Dermis microvascular lymphatic vessel endothelial cell (primary cell): ENCODE measurements around the gene SMG9. TPM values are rescaled to one million over a fixed set of nuclear protein-coding genes. Genes with fewer than 3 reads are reported as not detected.

ENCODE experiments used
- DNase-seq, 2 donors: peaks; one replicate each; pipeline versions ENCODE4 v3.0.0 to v3.0.0-alpha.2; 2010; ENCODE audit warnings: low read depth in 2 of 2
- total RNA-seq: library from RNA; depleted of rRNA; stranded (reverse); fragments of >200 nt; gene quantifications from 2 replicates; pipeline ENCODE4 v1.2.1, GENCODE V29; 2014

SMG9 gene
- 4.4 and 8.3 TPM in 2 replicates for total RNA-seq

DNA sequence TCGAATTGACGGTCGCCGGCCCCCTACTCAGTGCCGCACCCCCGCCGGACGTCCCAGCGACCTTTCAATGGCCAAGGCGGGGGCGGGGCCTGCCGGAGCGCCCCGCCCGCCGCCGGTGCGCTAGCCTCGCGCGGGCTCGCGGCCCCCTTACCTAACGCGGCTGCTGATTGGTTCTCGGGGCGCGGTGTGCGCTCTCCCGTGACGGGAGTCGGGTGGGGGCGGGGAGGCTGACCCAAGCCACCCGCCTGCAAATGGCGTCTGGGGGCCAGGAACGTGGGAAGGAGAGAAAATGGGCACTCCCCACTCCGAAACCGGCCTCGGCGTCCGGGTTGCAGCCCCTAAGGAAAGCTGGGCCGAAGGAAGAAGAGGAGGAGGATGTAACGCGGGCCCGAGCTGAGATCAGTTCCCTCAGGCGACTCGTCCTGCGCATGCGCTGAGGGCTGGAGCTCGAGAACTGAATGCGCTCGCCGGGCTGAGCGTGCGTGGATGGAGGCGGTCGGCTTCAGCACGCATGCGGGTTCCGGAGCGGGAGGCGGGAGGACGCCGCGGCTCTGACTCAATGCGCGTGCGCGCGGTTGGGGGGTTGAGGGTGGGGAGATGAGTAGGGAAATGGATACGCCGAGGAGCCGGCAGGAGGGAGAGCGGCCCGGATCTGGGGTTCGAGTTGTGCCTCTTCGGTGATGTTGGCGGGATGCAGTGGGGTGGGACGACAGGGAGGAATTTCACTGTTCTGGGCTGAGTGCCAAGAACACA, at the start of gene SMG9:
Gene SMG9, minus strand, starts transcription at position 460 of the 753 bp plus-strand sequence. CDS start 4,221 bp downstream, outside the sequence.
- peak; percentile 93 to 97 for DNase-seq

DNA sequence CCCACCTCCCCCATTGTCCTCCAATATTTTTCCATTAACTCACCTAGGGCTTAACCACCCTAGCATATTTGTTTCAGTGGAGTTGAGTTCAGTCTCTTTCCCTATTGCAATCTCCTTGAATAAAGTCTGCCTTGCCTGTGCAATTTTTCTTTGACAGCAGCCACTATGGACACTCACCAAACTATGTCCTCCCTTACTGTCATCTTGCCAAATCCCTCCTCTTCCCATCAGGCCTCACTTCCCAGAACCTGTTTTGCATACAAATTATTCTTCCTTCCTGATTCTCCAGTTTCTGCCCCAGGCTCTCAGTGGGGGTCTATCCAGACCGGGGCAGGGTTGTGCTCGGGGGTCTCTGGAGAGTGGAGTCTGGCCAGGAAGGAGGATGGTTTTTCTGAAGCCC, 49.7 kb upstream of the SMG9 start:
- no peak for DNase-seq

- no peak for DNase-seq
These were observed 47.6 kb upstream of the SMG9 start, which contains the start of gene LYPD5 for GRCh38 chr19:43802216-43802951. Gene LYPD5 (minus strand): TSS chr19:43802447. CDS start chr19:43802380, 67 bp downstream.

DNA sequence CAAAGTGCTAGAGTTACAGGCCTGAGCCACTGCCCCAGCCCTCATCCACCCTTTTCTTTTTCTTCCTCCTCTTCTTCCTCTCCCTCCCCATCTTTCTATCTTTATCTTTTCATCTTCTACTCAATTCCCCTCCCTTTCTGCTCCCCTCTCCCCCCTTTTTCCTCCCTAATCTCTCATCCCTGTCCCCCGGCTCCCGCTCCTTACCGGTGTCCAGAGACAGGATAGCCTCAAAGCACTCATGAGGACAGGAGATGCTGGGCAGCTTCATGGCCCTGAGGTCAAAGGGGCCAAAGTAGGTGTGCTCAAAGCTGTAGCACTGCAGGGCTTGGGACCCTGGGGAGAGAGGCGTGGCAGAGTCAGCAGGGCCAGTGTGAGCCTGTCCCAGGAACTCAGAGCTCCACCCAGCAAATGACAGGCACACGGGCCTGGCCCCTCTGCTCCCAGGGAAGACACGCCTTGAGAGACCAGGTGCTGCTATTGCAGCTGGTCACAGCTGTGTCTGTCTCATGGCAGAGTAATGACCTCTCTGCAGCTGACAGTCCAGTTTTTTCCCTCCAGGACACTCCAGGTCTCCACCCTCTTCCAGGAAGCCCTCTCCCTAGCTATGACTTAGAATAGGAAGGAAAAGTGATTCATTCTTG, 44.9 kb upstream of the SMG9 start:
- peak in 1 of 2 donors; percentile 21 for DNase-seq

DNA sequence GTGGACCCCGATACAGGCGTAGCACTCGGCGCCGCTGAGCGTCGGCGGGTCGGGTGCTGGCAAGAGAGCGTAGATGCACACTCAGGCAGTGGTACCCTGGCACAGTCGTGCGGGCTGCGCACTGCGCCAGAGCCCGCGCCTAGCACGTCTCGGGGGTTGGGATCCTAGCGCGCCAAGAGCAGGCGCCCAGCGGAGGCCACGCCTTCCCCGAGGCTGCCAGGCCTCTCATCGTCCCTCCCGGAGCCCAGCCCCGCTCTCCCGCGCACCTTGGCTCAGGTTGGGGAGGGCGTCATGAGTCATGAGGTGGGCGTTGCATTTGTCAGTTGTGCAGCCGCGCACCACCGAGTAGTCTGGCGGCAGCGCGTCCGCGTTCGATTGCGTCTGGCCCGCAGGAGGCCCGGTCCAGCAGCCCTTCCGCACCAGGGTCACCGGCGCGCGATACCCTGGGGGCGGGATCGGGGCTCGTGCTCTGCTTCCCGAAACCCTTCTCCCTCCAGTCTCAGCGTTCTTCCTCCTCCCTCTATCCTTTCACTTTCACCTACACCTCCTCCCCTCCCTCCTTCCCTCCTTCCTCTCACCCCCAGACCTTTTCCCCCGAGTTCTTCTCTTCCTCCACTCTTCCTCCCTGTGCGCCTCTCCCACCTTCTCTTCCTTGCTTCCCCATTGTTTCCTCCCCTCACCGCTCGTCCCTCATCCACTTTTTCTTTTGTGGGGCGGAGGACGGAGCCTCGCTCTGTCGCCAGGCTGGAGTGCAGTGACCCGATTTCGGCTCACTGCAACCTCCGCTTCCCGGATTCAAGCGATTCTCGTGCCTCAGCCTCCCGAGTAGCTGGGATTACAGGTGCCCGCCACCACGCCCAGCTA, 44.0 kb upstream of the SMG9 start:
- peak in 1 of 2 donors; percentile 22 for DNase-seq

GRCh38 chr19:43798026-43798545, 43.3 kb upstream of the SMG9 start:
- no peak for DNase-seq

DNA sequence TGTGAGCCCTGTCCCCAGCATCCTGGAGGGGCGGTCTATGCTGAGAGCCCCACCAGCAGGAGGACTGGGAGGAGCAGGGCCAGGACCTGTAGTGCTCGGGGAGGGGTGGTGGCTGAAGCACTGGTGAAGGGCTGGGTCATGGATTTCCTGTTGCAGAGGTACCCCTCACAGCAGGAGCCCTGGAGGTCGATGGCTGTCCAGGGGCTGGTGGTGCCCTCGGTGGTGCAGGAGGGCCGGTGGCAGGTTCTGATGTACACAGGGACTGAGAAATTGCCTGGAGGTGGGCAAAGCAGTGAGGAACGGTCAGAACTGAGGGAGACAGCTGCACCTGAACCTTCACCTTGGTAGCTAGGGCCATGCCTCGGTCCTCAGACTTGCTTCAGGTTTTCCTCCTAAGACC, 42.8 kb upstream of the SMG9 start:
- no peak for DNase-seq

DNA sequence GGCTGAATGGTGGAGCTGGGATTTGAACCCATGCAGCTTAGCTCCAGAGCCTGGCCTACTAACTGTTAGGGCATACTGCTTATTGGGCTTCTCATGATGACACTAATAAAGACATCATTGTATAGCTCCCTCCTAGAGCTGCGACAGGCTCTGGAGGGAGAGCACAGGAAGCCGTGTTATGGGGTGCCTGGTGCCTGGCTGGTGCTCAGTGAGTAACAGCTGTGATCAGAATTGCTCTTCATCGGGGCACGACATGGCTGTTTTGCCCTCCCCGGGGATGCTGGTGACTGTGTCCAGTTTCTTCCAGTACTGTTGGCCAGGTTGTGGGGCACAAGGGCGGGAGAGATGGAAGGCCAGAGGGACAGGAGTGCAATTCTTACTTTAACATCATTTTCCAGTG, 42.4 kb upstream of the SMG9 start:
- no peak for DNase-seq

- DNase-seq: no peak
These were observed 35.8 kb upstream of the SMG9 start for GRCh38 chr19:43790587-43790986.

- DNase-seq: peak; percentile 9 to 57
These were observed 34.3 kb upstream of the SMG9 start for GRCh38 chr19:43789029-43789428.

- DNase-seq: no peak
These were observed 31.9 kb upstream of the SMG9 start for GRCh38 chr19:43786665-43787064.

- peak; percentile 50 to 73 for DNase-seq
These were observed 30.4 kb upstream of the SMG9 start for GRCh38 chr19:43784981-43785808.

DNA sequence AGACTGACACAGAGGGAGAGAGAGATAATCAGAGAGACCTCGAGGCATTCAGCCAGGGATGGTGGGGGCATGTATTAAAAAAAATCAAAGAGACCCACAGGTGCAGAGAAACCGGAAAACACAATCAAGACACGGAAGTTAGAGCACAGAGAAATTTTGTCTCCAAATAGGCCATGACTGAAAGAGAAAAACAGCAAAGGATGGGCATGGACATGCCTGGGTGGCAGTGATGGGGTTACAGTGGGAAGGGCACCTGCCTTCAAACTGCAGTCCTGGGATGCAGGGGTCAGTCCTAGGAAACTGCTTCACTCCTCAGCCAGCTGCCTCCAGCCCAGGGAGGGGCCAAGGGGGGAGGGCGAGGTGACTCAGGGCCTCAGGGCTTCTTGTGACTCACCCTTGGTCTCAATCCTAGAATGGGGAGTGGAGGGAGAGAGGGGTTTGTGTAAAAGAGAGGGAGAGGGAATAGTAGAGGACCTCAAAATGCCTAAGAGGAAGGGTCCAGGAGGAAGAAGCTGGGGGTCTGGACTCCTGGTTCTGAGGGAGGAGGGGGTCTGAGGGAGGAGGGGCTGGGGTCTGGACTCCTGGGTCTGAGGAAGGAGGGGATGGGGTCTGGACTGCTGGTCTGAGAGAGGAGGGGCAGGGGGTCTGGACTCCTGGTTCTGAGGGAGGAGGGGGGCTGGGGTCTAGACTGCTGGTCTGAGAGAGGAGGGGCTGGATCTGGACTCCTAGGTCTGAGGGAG, 29.6 kb upstream of the SMG9 start:
- peak in 1 of 2 donors; percentile 64 for DNase-seq

GRCh38 chr19:43783636-43784035, 28.9 kb upstream of the SMG9 start:
- DNase-seq: no peak

DNA sequence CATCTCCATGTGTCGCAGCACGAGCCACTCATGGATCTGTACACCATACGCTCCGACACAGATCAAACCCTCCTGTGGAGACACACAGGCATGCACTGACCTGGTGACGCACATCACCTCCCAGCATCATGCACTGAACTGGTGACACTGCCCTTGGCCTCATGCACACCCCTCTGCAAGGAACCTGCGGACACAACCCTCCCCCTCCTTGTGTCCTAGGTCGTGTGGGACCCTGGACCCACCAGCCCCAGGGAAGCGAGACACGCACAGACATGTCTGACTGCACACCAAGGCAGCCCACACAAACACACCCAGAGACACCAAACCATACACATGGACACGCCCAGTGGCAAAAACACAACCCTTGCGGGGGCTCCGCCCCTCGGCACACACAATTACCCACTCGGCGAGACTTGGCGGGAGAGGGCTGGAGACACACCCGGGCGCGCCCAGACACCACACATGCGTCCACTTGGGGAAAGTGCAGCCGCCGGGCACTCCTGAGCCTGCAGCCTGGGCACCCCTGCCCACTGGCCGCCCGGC, 28.0 kb upstream of the SMG9 start:
- DNase-seq: no peak

DNA sequence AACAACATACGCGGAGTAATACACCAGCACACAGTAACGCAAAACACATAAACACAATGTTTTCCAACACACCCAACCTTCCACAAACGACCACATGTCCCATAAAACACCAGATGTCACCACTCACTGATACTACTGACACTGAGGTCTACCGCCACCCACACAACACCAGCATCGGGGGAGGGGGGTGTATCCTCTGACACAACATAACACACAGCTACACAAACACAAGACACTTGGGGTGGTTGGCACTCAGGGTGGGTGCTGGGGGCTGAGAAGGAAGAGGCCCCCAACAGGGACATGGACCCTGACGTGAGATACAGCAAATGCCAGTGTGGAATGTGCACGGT, 27.5 kb upstream of the SMG9 start:
- DNase-seq: no peak

DNA sequence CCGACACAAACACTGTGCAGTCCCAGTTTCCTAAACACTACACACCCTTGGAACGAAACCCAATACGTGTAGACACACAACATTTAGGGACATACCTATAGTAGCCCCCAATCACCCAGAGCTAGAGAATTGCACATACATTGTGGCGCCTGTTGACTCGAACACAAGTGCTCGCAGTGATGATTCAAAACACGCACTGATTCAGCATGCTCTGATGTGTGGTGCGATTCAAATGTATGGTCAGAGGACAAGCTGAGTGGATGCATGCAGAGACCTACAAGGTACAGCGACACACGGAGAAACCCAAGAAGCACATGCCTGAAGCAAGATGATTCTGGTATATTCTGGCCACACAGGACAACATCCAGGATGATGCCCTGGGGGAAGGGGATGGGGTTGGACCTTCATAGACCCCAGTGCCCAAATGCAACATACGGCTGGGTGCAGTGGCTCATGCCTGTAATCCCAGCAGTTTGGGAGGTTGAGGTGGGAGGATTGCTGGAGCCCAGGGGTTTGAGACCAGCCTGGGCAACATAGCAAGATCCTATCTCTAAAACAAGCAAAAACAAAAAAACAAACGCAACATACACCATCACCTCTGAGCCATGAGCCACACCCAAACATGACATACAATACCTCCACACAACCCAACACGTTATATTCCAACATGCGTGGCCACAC, 27.0 kb upstream of the SMG9 start:
- DNase-seq: no peak

- no peak for DNase-seq
These were observed 26.2 kb upstream of the SMG9 start, which contains the start of gene KCNN4 for GRCh38 chr19:43780706-43781525. Gene KCNN4 (minus strand): TSS chr19:43780973. CDS start chr19:43780861, 112 bp downstream.
